Upper lobe of left lung (tissue), 6 donors: ENCODE measurements around the gene PREX1. TPM values are rescaled to one million over a fixed set of nuclear protein-coding genes. Genes with fewer than 3 reads are reported as not detected.
A peak's percentile ranks its signal among the peaks of the same experiment; 100 is the strongest.

Experiments
- ATAC-seq, 2 donors: fragments of 200-7000 bp; cut with Tn5 transposase; one replicate each; pipeline ENCODE4 v1.9.1; 2022; ENCODE audit warnings: mild to moderate bottlenecking in 2 of 2, moderate library complexity in 2 of 2; ENCODE audit not compliant: low FRiP score in 2 of 2
- DNase-seq, 2 donors: peaks; one replicate each; pipeline ENCODE4 v3.0.0-alpha.2; 2019 to 2020
- H3K27ac ChIP-seq, 4 donors: fragments of 200-600 bp; sonication (generic); one replicate each; pipeline ENCODE4 v1.5.1; 2016 to 2019
- H3K27me3 ChIP-seq, 4 donors: fragments of 200-600 bp; sonication (generic); one replicate each; pipeline ENCODE4 v1.5.1; 2017 to 2019
- H3K36me3 ChIP-seq, 4 donors: fragments of 200-600 bp; sonication (generic); one replicate each; pipeline ENCODE4 v1.5.1; 2016 to 2019
- H3K4me1 ChIP-seq, 4 donors: fragments of 200-600 bp; sonication (generic); one replicate each; pipeline ENCODE4 v1.5.1; 2018 to 2019
- H3K4me3 ChIP-seq, 4 donors: fragments of 200-600 bp; sonication (generic); one replicate each; pipeline ENCODE4 v1.5.1; 2017 to 2019; ENCODE audit warnings: mild to moderate bottlenecking in 2 of 4, moderate library complexity in 1 of 4
- H3K9me3 ChIP-seq, 4 donors: fragments of 200-600 bp; sonication (generic); one replicate each; pipeline ENCODE4 v1.5.1; 2018 to 2019
- CTCF ChIP-seq, 6 experiments: fragments of 450-650 bp in 4 of 6; fragments of 200-600 bp in 2 of 6; sonication (generic) in 2 of 6; IDR thresholded peaks; one replicate each; pipeline ENCODE4 v1.5.1; 2016 to 2019; ENCODE audit warnings: antibody characterized with exemption in 6 of 6
- EP300 ChIP-seq, 4 donors: sonication (generic); formaldehyde crosslinking; IDR thresholded peaks; one replicate each; pipeline ENCODE4 v1.5.1; 2017; ENCODE audit warnings: antibody characterized with exemption in 4 of 4, control low read depth in 2 of 4
- POLR2A ChIP-seq, 4 donors: fragments of 450-650 bp; IDR thresholded peaks; one replicate each; pipeline ENCODE4 v1.5.1; 2016 to 2017; ENCODE audit warnings: antibody characterized with exemption in 4 of 4, mild to moderate bottlenecking in 2 of 4
- POLR2AphosphoS5 ChIP-seq, 2 donors: sonication (generic); formaldehyde crosslinking; IDR thresholded peaks; one replicate each; pipeline ENCODE4 v1.5.1; 2017; ENCODE audit warnings: antibody characterized with exemption in 2 of 2
- WGBS, 2 donors: methylation state at CpG; one replicate each; pipeline ENCODE4 v1.1.5; 2017 to 2018; 5-methylcytosine and 5-hydroxymethylcytosine counted together
- total RNA-seq, 6 donors: library from RNA; depleted of rRNA in 4 of 6; stranded (reverse); fragments of >200 nt in 4 of 6; gene quantifications; one replicate each; pipeline versions ENCODE4 v1.1.0 to v1.2.1, GENCODE V29; 2016 to 2021
- donor health status: DM: no; HTN: no; CAD: no; lungs with moderate emphysema.
- donor health status: DM: no; HTN: yes; CAD: no; lungs with severe emphysema.

The PREX1 gene
- total RNA-seq, 6 donors from 2014 or later: 42.8 to 177 (median 74.6) TPM

- WGBS, 2 donors: 64 to 86% methylated on average over 8 to 18 of the region's 18 CpGs
- H3K9me3 ChIP-seq: no peaks in the 10 kb centered on the region
- H3K27me3 ChIP-seq: no peaks in the 10 kb centered on the region
- TF ChIP-seq POLR2A (IDR thresholded peaks at IDR 0.05) (no peak), CTCF (IDR thresholded peaks at IDR 0.05) (no peak), EP300 (IDR thresholded peaks at IDR 0.05) (no peak), POLR2AphosphoS5 (IDR thresholded peaks at IDR 0.05) (no peak)
- no peak overlapping the region for H3K27ac ChIP-seq
- DNase-seq (no peak), ATAC-seq (no peak)
- H3K36me3 ChIP-seq: peaks cover 3 to 88% (median 76%) of the 10 kb centered on the region in 4 donors
- no peak overlapping the region for H3K4me3 ChIP-seq
- peaks cover 0 to under 1% (median 0%) of the 10 kb centered on the region in 4 donors for H3K4me1 ChIP-seq
Measured at GRCh38 chr20:48626938-48627736, 200.7 kb downstream of the PREX1 start.

GRCh38 chr20:48626226-48626937, 201.4 kb downstream of the PREX1 start:
- TF ChIP-seq CTCF (IDR thresholded peaks at IDR 0.05): no peak
- no peak for TF ChIP-seq POLR2A (IDR thresholded peaks at IDR 0.05)
- no peak for TF ChIP-seq POLR2AphosphoS5 (IDR thresholded peaks at IDR 0.05)
- TF ChIP-seq EP300 (IDR thresholded peaks at IDR 0.05): no peak
- ATAC-seq (no peak), DNase-seq (no peak)
- H3K9me3 ChIP-seq: no peaks in the 10 kb centered on the region
- H3K27me3 ChIP-seq: no peaks in the 10 kb centered on the region
- H3K4me1 ChIP-seq: peaks cover 6 to 8% (median 6%) of the 10 kb centered on the region in 4 donors
- 72 to 89% methylated on average over 9 to 24 of the region's 24 CpGs for WGBS, 2 donors
- no peak overlapping the region for H3K4me3 ChIP-seq
- no peak overlapping the region for H3K27ac ChIP-seq
- H3K36me3 ChIP-seq: peaks cover 3 to 80% (median 68%) of the 10 kb centered on the region in 4 donors

GRCh38 chr20:48625136-48625900, 202.5 kb downstream of the PREX1 start:
- DNase-seq: no peak
- peaks cover 17 to 18% (median 17%) of the 10 kb centered on the region in 4 donors for H3K4me1 ChIP-seq
- no peak for ATAC-seq
- no peak overlapping the region for H3K27ac ChIP-seq
- 92% methylated on average over 24 to 26 of the region's 29 CpGs for WGBS, 2 donors
- no peak overlapping the region for H3K4me3 ChIP-seq
- no peaks in the 10 kb centered on the region for H3K27me3 ChIP-seq
- TF ChIP-seq POLR2AphosphoS5 (IDR thresholded peaks at IDR 0.05) (no peak), POLR2A (IDR thresholded peaks at IDR 0.05) (no peak), CTCF (IDR thresholded peaks at IDR 0.05) (no peak), EP300 (IDR thresholded peaks at IDR 0.05) (no peak)
- no peaks in the 10 kb centered on the region for H3K9me3 ChIP-seq
- peaks cover under 1 to 69% (median 61%) of the 10 kb centered on the region in 4 donors for H3K36me3 ChIP-seq

GRCh38 chr20:48624315-48625020, 203.3 kb downstream of the PREX1 start:
- Histone ChIP-seq H3K27ac (no peak overlapping the region), H3K4me1 (peaks cover 17 to 24% (median 20%) of the 10 kb centered on the region in 4 donors), H3K4me3 (no peak overlapping the region), H3K27me3 (no peaks in the 10 kb centered on the region), H3K9me3 (no peaks in the 10 kb centered on the region), H3K36me3 (peaks cover 0 to 61% (median 52%) of the 10 kb centered on the region in 4 donors)
- 80 to 83% methylated on average over 15 to 23 of the region's 23 CpGs for WGBS, 2 donors
- DNase-seq (peak in 1 of 2 donors; percentile 32), ATAC-seq (no peak)
- TF ChIP-seq POLR2A (IDR thresholded peaks at IDR 0.05): no peak
